HG02763 (cell line): ENCODE measurements around the gene DCAF5.
"Not testable (repeated sequence)": the region's sequence is repeated elsewhere in the genome, so short reads cannot be mapped to it uniquely, and the experiment has no call there.

Experiments
- ATAC-seq: cut with Tn5 transposase; IDR thresholded peaks from one replicate; pipeline ENCODE4 v1.9.1; 2021; ENCODE audit warnings: mild to moderate bottlenecking, moderate library complexity; ENCODE audit not compliant: unreplicated experiment

DCAF5 gene, protein sequence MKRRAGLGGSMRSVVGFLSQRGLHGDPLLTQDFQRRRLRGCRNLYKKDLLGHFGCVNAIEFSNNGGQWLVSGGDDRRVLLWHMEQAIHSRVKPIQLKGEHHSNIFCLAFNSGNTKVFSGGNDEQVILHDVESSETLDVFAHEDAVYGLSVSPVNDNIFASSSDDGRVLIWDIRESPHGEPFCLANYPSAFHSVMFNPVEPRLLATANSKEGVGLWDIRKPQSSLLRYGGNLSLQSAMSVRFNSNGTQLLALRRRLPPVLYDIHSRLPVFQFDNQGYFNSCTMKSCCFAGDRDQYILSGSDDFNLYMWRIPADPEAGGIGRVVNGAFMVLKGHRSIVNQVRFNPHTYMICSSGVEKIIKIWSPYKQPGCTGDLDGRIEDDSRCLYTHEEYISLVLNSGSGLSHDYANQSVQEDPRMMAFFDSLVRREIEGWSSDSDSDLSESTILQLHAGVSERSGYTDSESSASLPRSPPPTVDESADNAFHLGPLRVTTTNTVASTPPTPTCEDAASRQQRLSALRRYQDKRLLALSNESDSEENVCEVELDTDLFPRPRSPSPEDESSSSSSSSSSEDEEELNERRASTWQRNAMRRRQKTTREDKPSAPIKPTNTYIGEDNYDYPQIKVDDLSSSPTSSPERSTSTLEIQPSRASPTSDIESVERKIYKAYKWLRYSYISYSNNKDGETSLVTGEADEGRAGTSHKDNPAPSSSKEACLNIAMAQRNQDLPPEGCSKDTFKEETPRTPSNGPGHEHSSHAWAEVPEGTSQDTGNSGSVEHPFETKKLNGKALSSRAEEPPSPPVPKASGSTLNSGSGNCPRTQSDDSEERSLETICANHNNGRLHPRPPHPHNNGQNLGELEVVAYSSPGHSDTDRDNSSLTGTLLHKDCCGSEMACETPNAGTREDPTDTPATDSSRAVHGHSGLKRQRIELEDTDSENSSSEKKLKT

GRCh38 chr14:69152902-69153151, at the start of gene DCAF5:
Gene DCAF5, minus strand, starts transcription at chr14:69153119. Its CDS starts 141 bp downstream, at chr14:69152978.
- ATAC-seq = no peak

DNA sequence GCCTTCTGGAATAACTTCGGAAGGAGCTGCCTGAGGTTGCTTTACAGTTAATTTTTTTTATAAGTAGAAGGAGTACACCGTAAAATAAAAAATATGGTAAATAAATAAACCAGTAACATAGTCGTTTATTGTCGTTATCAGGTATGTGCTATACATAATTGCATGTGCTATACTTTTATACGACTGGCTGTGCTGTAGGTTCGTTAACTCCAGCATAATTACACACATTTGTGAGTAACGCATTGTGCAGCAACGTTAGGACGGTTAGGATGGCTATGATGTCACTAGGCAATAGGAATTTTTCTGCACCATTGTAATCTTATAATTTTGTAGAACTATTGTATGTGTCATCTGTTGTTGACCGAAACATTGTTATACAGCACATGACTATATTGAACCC, 46.9 kb upstream of the DCAF5 start:
- no peak for ATAC-seq

DNA sequence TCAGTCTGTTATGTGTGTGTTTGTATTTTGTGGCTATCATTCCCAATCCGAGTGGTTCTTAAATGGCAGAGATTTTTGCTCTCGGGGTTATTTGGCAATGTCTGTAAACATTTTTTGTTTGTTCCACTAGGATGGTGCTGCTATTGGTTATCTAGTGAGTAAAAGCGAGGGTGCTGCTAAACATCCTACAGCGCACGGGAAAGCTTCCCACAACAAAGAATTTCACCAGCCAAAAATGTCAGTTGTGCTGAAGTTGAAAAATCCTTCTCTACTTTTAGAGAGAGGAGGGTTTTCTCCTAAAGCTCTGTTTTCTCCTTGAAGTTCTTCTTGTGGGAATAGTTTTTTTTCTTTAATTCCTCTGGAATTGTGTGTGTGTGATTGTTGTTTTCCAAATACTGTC, 40.8 kb upstream of the DCAF5 start:
- ATAC-seq = no peak

DNA sequence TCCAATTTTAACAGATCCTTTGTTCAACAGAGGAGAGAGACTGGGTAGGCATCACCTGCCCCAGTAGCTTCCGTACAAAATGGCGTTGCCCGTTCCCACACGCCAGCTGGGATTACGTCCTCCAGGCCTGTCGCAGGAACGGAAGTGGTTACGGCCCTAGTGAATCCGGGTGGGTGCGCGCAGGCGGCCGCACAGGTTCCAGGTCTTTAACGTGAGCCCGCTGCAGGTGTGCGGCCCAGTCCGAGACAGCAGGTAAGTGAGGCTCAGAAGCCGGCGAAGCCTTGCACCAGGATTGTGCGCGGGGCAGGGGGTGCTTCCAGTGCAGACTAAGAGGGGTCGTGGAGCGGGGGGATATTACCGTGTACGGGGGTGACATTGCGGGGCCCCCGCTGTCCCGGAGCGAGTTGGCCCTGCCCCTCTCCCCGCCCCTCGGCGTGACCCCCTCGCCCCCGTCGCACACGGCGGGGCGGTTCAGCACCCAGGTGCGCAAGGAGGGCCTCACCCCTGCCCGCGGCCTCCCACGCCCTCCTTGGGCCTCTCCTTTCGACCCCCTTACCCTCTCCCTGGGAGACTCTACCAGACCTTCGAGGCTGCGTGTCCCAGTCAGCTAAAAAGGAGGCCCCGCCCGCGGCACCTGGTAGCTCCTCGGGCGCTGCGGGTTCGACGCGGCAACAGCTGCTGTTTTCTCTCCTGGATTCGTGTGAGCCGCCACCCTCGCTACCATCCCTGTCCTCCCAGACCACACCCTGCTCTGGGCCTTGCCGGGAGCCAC, 38.6 kb upstream of the DCAF5 start, which contains the start of gene EXD2:
TSS of gene EXD2 (plus strand) at position 159 of the 772 bp plus-strand sequence. CDS start 17,973 bp downstream, outside the sequence.
- ATAC-seq = peak; percentile 87

GRCh38 chr14:69190191-69190590, 37.3 kb upstream of the DCAF5 start:
- no peak for ATAC-seq

DNA sequence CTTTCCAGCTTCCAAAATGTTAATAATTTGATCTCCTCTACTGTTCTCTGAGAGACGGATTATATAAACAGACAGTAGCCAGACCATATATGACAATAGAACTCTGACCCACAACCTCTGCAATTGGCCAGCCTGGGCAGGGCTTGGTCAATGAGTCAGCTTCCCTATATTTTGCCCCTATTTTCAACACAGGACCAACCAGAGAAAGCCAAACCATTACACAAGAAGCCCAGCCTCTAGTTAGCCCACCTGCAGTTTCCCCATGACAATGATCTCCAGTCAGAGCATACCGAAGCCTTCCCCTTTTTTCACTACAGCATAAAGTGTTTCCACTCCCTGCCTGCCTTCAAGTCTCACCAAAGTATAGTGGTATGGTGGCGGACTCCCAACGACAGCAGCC, 30.8 kb upstream of the DCAF5 start:
- no peak for ATAC-seq

DNA sequence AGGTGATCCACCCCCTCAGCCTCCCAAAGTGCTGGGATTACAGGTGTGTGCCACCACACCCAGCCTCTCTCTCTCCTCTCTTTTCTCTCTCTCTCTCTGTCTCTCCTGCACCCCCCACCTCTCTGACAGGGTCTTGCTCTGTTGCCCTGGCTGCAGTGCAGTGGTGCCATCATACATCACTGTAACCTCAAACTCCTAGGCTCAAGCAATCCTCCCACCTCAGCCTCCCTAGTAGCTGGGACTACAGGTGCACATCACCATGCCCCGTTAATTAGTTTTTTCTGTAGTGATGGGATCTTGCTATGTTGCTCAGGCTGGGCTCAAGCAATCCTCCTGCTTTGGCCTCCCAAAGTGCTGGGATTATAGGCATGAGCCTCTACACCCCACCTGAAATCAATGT, 29.7 kb upstream of the DCAF5 start:
- not testable (repeated sequence) for ATAC-seq

GRCh38 chr14:69181491-69181890, 28.6 kb upstream of the DCAF5 start:
- no peak for ATAC-seq

- ATAC-seq = no peak
Measured at GRCh38 chr14:69175130-69175529, 22.2 kb upstream of the DCAF5 start.

DNA sequence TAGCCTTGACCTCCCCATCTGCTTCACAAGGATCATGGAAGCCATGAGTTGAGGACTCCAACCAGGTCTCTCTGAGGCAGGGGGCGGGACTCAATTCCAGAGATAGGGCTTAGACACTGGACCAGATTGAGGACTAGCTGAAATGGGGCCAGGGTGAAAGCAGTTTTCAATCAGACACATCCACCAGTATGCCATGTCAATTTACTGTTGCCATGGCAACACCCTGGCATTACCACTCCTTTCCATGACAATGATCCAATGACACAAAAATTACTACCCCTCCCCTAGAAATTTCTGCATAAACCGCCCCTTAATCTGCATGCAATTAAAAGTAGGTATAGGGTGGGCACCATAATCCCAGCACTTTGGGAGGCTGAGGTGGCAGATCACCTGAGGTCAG, 18.6 kb upstream of the DCAF5 start:
- ATAC-seq = no peak

- no peak for ATAC-seq
Measured at GRCh38 chr14:69170839-69171238, 17.9 kb upstream of the DCAF5 start.

GRCh38 chr14:69165787-69166186, 12.9 kb upstream of the DCAF5 start:
- ATAC-seq = not testable (repeated sequence)

DNA sequence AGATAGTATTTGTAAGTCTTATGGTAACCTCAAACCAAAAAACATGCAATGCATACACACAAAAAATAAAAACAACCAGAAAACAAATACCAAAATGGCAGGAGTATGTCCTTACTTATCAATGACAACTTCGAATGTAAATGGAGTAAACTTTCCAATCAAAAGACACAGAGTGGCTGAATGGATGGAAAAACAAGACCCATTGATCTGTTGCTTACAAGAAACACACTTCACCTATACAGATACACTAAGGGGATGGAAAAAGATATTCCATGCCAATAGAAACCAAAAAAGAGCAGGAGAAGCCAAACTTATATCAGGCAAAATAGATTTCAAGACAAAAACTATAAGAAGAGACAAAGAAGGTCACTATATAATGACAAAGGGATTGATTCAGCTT, 8.7 kb upstream of the DCAF5 start:
- no peak for ATAC-seq

DNA sequence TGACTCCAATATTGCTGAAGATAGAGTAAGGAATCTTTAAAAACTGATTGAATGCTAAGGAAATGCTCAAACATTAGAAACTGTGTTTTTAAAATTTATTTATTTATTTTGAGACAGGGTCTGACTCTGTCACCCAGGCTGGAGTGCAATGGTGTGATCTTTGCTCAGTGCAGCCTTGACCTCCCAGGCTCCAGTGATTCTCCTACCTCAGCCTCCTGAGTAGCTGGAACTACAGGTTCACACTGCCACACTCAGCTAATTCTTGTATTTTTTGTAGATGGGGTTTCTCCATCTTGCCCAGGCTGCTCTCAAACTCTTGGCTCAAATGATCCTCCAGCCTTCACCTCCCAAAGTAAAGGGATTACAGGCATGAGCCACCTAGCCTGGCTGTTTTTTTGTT, 3.3 kb upstream of the DCAF5 start:
- no peak for ATAC-seq

- ATAC-seq = no peak
Measured at GRCh38 chr14:69154779-69155178, 1.9 kb upstream of the DCAF5 start.

DNA sequence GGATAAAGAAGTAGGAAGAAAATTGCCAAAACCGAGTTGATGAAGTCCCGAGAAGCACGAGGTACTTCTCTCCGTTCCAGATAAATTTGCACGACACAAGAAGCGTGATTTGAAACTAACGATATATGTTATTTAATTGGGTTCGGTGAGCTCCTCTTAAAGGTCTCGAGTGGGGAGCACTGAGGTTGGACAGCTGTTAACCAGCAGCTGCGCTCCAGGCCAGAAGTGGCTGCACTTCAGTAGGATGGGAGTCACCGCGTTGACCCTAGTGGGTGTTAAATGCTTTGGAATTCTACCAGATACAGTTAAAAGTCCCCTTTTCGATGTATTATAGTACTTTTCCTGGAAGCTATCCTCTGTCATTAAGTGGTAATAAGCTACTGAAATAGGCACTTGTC, 953 bp upstream of the DCAF5 start:
- ATAC-seq = no peak

GRCh38 chr14:69153152-69153872, 393 bp upstream of the DCAF5 start:
- ATAC-seq = peak; percentile 82

DNA sequence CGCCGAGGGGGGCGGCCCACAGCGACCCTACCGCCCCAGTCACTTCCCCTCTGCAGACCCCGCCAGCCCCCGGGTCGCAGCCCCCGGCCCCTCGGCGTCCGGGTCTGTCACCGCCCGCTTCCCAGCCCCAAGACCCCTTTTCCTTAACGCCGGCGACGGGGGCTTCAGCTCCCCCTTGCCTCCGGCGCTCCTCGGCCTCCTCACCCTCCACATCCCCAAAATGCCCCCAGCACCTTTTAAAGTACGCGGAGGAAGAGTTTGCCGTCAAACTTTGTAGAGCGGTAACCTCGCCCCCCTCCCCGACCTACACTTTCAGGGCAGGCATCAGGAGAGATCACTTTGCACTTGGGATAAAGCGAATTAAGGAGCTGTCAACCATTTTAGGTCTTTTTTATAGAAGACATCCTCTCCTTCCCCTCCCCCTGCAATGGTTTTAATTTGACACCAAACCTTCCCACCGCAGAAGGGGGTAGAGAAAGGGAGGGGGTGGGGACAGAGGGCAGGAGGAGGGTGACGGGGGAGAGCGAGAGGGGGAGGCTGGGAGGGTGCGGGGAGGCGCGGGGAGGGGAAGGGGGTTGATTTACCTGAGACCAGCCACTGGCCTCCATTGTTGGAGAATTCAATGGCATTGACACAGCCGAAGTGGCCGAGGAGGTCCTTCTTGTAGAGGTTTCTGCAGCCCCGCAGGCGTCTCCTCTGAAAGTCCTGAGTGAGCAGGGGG, 578 bp downstream of the DCAF5 start:
- ATAC-seq = no peak

DNA sequence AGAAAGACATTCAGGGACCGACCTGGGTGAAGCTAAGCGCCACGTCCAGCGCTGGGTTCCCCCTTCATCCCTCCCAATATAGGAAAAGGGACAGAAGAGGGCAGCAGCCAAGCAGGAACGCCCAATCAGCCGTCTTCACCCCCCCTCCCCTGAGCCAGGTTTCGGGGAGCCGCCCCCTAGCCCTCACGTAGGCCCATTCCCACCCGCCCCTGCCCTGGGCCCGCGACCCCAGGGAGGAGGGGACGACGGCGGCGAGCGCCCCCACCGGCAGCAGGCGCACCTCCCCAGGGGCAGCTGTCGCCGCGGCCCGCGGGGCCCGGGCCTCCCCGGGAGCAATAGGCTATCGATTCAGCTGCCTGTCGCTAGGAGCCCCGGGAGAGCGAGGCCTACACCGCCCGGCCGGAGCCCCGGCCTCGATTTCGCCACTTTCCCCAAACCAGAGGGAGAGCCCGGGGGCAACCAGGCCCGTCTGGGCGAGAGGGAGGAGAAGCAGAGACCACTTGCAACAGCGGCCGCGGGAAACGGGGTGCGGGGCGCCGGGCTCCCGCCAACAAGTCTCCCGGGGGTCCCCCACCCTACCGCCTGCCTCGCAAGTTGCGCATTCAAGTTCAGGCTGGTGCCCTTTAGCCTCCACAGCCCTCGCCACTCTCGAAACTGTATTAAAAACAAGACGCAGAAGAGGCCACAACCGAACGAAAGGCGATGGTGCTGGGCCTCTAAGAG, 1.3 kb downstream of the DCAF5 start:
- ATAC-seq = peak; percentile 49
